ENCODE data around the gene TEX52.

The TEX52 gene

DNA sequence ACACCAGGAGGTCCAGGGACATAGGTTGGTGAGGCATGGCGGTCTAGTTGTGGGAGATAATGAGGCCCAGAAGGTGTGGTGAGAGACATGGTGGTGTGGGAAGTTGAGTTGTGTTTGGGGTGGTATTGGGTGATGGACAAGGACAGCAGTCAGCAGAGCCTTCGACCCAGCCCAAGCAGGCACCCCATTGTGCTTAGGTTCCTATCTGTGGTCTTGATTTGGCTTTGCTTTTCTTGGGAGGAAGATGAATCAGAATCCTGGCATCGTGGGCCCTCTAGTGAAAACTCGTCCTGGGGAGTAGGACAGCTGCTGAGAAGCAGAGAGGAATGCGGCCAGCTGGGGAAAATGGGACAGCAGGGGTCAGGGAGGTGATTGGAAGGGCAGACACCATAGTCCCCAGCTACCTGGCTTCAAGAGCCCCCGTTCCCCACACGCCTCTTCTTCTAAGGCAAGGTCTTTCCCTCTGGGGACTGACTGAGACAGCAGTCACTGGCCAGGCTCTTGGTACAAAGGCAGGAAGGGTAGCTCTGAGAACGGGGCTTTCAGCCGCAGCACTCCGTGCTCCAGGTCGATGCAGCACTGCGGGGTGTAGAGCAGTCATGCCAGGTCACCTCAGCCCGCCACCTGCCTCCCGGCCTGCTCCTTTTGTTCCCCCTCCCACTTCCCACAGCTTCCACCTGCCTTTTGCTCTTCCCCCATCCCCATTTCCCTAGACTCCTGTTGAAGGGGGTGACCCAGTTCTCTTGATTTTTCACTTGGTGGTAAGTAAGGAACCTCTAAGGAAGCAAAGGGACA lies 29.9 kb downstream of the TEX52 start:
- DNase-seq: no peak

DNA sequence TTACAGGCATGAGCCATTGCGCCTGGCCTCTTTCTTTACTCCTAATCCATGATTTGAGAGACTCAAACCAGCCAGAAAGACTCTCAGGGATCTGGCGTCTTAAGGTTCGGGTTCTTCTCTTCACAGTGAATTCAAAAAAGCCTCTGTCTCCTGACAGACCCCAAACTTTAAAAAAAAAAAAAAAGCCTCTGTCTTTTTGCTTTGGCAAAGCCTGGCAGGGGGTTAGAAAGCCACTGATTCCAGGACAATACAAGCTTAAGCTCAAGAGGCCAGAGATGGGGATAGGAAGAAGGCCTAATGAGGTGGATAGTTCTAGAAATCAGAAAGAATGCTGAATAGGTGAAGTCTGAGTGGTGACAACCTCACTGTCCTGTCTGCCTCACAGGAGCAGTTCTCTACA lies 30.8 kb downstream of the TEX52 start:
- DNase-seq: no peak

DNA sequence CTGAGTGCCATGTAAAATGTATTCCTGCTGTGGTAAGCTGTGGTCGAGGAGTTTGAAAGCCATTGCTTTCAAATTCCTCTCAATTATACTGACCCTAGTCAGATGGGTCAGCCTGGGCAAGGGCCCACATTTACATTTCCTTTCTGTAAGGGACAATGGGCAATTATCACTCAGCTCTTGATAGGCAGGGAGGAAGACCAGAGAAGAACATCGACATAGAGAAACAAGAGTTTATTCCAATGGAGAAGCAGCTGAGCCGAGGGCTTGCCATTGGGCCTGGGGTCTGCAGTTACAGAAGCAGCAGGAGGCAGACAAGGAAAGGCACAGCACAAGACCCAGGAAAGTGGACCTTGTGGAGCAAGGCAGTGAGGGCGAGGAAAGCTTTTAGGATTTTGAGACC lies 31.7 kb downstream of the TEX52 start:
- DNase-seq: no peak

DNA sequence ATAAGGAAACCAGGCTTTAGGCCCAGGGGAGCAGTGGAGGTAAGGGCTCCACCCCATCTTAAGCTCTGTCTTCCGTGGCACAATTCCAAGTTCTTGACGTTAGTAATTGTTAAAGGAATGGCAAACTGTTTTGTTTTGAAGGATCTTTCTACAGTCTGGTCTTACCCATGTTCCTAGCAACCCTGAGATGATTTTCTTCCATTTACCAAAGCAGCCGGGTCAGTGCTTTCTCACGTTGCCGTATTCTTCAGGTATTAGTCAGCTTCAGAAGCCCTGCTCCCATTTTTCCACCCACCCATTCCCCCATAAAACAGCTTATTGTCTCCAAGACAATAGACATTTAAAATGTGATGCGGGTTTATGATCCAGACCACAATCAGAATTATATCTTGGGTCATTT lies 32.3 kb downstream of the TEX52 start:
- DNase-seq: no peak

DNA sequence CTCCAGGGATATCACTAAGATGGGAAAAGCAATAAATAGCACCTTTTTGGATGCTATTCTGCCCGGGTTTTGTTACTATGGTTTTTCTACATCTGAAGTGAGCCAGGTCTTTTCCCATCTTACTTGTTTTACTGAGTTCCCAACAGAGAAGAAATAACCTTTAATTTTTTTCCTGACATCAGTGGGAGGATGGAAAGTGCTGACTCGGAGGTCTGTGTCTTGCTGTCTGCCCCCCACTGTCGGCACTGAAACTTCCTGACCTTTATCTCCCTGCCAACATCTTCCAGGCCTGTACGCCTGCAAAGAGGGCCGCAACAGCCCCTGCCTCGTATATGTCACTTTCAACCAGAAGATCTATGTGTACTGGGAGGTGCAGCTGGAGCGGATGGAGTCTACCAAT lies 33.4 kb downstream of the TEX52 start:
- no peak for DNase-seq

DNA sequence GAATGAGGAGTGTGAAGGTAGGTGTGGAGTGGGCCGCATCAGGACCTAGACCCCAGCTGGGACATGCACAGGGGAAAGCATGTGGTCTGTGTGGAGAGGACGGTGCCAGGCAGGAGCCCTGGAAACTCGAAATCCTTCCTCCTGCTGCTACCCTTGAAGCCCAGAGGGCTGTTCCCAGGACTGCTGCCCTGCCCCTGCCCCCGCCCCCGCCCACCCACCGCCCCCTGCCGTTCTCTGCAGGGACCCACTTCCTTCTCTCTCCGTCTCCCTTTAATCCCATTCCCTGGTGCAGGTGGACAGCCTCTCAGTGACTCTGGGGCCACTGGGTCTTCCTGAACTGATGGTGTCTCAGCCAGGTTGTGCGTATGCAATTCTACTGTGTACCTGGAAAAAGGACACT lies 36.4 kb downstream of the TEX52 start:
- no peak for DNase-seq

DNA sequence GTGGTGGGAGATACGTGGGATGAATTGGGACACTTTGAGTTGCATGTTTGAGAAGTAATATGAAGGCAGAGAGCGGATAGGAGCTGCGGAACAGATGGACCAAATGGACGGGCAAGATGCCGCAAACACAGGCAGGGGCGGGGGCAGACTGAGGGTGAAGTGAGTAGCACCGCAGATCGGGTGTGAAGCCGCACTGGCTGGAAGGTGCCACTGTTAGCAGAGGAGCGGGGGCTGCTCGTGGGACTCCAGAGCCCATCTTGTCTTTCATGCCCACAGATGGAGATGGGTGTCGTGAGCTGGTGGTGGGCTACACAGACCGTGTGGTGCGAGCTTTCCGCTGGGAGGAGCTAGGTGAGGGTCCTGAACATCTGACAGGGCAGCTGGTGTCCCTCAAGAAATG lies 37.0 kb downstream of the TEX52 start:
- no peak for DNase-seq

DNA sequence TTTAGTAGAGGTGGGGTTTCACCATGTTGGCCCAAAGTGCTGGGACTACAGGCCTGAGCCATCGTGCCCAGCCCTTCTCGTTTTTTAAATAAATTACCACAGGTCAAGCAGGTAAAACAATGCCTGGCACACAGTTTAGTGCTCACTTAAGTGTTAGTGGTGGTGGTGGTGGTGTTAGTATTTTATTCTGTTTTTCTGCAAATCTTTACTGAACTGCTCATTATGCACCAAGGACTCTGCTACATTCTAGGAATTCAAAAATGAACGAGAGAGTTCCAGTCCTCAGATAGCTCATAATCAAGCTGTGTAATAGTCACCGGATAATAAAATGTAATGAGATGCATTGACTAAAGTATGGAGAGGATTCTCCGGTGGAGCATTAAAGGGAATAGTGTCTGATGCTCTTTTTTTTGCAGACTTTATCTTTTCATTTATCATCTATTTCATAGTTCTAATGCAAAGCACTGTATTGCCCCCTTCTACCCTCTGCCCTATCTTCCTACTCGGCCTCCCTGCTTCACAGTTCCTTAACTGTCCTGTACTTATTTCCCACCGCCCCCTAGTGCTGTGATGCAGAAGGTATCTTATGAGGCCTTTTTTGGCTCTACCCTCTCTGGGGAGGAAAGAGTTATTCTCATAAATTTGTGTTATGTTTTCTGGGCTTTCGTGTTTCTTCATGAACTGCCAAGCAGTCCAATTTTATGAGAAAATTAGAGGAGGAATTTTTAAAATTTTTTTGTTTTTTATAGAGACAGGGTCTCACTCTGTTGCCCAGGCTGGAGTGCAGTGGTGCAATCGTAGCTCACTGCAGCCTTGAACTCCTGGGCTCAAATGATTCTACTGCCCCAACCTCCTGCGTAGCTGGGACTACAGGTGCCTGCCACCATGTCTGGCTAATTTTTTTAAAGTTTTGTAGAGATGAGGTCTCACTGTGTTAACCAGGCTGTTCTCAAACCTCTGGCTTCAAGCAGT lies 43.3 kb downstream of the TEX52 start:
- DNase-seq: peak; percentile 61

DNA sequence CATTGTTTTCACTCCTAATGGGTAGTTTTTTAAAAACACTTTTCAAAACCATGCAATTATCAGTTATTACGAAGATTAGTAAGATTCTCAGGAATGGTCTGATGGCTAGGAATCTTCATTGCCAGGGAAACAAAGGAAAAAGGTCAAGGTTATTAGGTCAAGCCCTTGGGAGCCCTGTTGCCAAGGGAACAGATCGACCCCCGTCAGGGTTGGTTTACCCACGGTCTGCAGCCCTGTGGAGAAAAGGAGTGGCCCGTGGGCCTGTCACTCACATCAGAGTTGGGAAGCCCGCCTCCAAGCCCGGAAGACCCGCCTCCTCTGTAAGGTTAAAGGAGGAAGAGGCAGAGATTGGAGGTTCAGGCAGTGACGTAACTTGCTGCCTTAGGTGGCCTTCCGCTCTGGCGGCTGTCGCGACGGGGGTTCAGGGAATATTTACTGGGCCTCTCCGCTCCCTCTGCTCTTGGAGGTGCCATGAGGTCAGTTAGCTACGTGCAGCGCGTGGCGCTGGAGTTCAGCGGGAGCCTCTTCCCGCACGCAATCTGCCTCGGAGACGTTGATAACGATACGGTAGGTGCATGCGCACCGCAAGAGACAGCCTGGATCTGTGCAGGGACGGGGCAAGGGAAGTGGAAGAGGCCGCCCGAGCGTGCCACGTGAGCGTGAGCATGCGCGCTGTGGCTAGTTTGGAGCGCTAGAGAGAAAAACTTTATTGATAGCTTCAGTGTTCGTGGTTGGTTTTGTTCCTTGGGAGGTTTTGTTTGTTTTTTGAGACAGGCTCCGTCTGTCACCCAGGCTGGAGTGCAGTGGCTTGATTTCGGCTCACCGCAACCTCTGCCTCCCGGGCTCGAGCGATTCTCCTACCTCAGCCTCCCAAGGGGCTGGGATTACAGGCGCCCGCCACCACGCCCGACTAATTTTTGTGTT lies 44.3 kb downstream of the TEX52 start, which contains the start of gene ITFG2:
TSS of gene ITFG2 (plus strand) at position 379 of the 924 bp plus-strand sequence. CDS start at position 472, 93 bp downstream.
- DNase-seq: peak; percentile 98

DNA sequence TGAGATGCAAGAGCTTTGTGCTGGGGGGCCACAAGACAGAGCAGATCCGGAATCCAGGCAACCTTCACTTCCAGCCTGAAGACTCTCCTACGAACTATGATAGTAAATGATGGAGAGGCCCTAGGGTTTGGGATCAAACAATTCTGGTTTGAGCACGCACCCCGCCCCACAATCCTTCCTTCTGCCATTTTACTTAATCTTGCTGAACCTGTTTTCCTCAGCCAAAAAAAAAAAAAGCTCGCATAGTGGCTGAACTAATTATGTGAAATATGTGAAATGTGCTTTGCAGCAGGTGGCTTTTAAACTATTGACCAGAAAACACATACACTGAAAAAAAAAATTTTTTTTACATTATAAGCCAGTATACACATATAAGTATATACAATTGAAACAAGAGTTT lies 45.0 kb downstream of the TEX52 start:
- no peak for DNase-seq

DNA sequence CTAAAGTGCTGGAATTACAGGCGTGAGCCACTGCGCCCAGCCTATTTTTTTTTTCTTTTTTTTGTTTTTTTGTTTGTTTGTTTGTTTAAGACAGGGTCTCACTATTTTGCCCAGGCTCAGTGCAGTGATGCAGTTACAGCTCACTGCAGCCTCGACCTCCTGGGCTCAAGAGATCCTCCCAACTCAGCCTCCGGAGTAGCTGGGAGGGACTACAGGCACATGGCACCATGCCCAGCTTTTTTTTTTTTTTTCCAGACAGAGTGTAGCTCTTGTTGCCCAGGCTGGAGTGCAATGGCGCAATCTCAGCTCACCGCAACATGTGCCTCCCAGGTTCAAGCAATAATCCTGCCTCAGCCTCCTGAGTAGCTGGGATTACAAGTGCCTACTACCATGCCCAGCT lies 50.1 kb downstream of the TEX52 start:
- DNase-seq: no peak

DNA sequence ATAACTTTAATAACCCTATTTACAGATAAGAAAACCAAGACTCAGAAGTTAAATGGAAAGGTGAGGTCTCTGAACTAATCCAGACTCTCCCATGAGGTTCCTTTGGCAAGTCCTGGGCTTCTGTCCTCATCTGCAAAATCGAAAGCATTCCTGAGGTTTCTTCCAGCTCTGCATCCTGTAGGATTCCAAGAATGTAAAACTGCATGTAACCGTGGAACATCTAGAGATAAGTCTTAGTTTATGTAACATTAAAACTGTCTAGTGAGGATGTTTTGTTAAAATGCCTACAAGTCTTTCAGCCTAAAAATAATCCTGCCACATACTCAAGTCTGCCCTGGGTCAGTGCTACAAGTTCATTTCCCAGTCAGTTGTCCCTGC lies 51.7 kb downstream of the TEX52 start:
- no peak for DNase-seq

DNA sequence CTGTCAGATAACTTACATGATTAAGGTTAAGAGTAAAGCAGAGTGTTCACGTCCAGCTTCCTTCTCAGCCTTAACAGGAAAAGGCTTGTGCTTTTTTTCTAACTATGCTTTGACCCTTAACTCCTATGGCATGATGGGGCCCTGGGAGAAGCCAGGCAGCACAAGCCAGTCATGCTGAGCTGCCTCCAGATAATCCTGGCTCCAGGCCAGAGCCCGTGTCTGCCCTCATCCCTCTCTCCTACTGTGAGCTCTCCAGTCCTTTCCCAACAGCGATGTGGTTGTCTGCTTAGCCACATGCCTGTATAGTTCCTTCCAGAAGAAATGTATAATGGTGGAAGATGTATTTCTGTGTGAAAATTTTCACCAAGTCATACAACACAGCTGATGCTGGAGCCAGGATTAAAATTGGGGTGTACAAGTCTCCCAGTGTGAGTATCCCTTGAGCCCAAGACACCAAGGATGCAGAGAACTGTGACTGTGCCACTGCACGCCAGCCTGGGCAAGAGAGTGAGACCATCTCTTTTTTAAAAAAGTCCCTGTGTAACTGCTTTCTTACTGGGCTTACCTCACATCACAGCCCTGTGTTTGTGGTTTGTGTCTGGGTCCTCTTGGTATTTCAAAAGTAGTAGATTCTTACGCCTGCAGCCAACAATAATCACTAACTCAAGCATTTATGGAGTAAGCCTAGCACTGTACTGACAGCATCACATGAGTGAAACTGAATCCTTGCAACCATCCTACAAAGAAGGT lies 52.3 kb downstream of the TEX52 start:
- no peak for DNase-seq

DNA sequence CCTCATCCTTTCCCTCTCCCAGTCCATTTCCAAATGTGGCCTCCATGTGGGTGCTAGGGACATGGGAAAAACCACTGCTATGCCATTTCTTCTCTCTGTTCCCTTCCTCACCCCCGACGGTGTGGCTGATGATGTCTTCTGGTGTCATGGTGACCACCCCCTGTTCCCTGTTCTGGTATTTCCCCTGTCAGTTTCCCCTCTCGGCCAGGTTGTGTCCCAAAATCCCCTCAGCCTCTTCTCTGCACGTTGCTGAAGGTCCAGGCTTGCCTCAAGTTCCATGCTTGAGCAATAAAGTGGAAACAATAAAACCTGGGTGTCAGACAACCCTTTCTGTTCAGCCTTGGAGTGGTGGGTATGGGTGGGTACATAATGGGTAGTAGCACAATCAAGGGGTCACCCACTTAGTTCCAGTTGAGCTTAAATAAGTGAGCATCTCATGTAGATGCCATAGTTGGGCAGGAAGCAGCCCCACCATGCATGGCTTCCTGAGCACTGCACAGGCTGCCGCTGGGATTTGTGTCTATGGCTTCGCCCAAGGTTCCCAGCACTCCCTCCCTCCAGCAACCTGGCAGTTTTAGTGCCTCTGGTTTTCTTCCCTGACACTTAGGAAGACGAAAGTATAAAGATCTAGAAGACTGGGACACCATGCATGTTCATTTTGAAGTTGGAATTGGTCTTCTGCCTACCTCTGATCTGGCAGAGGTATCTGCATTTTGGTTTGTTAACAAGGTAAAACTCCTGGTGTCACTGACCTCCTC lies 53.0 kb downstream of the TEX52 start:
- no peak for DNase-seq

DNA sequence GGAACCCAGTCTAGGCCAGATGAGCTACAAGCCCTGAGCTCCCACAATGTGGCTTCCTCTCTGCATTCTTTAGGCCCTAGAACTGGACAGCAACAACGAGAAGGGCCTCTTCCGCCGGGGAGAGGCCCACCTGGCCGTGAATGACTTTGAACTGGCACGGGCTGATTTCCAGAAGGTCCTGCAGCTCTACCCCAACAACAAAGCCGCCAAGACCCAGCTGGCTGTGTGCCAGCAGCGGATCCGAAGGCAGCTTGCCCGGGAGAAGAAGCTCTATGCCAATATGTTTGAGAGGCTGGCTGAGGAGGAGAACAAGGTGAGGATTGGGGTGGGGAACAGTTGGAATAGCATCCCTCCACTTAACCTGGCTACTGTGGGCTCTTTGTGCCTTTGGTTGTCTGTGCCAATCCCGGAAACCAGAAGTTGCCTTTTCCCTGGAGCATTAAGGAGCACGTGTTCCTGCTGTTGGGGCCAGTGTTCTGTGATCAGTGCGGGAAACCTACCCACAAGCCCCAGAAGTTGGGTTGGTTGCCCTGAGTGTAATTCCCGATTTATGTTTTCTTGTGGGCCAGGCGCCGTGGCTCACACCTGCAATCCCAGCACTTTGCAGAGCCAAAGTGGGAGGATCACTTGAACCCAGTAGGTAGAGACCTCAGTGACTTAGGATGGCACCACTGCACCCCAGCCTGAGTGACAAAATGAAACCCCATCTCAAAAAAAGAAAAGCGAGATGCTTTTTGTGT lies 55.6 kb downstream of the TEX52 start:
- DNase-seq: no peak

DNA sequence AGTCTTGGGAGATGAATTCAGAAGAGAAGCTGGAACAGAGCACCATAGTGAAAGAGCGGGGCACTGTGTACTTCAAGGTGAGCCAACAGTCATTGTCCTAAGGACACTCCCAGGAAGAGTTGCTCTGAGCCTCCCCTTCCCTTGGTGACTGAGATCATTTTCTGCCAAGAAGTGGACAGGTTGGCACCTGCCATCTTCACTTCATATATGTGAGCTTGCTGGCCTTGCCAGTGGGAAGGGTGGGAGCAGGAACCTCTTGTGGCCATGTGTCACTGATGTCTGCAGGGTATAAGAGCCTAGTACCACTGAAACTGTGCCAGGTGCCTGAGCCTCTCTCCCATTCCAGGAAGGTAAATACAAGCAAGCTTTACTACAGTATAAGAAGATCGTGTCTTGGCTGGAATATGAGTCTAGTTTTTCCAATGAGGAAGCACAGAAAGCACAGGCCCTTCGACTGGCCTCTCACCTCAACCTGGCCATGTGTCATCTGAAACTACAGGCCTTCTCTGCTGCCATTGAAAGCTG lies 56.7 kb downstream of the TEX52 start:
- no peak for DNase-seq

All from NCI-H510A treated with DMSO at 0.1 percent for 48 hours (cell line).